HepG2 (cell line): ENCODE results near the gene SUSD4. TPM values are rescaled to one million over a fixed set of nuclear protein-coding genes. Genes with fewer than 3 reads are reported as not detected.
A peak's percentile ranks its signal among the peaks of the same experiment; 100 is the strongest.

Source experiments
- ATAC-seq: fragments of 200-7000 bp; cut with Tn5 transposase; 3 replicates; pipeline ENCODE4 v1.9.1; 2020; ENCODE audit warnings: mild to moderate bottlenecking, moderate library complexity
- BruUV-seq: library from RNA; stranded (reverse); fragments of 400-500 nt; replicated peaks from 2 replicates; lab custom pipeline; 2021; lab: Mats Ljungman, UMichigan
- CTCF ChIA-PET: fragments of 300-600 bp; formaldehyde crosslinking; extraction: SDS; loops from one replicate; lab custom pipeline; 2021; ENCODE audit warnings: low total read pairs, inconsistent platforms, low intra/inter-chr PET ratio; lab: Yijun Ruan, JAX
- POLR2A ChIA-PET: fragments of 350-600 bp; sonication (Branson Sonifier 250); formaldehyde crosslinking; loops from one replicate; lab custom pipeline; 2020; ENCODE audit warnings: antibody characterized with exemption, inconsistent platforms; lab: Yijun Ruan, JAX
- DNase-seq: peaks from one replicate; pipeline ENCODE4 v3.0.0-alpha.2; 2015; ENCODE audit warnings: low spot score
- FAIRE-seq: peaks from 3 replicates; lab custom pipeline; 2011; peaks lifted over from hg19 to GRCh38; lab: Jason Lieb, UNC
- H2AFZ ChIP-seq: one replicate; pipeline ENCODE4 v1.6.1; 2011; ENCODE audit warnings: low read length, inconsistent platforms
- H3K27ac ChIP-seq: fragments of 300-600 bp; 3 replicates; pipeline ENCODE4 v1.8.0; 2011; ENCODE audit warnings: mixed run types, mild to moderate bottlenecking, mixed read lengths, low read length, inconsistent platforms; ENCODE audit not compliant: insufficient read depth; ENCODE audit errors: extremely low read length
- H3K27me3 ChIP-seq, 2 experiments: fragments of 200-600 bp in 1 of 2; 2 replicates in 1 of 2; 3 replicates in 1 of 2; pipeline versions ENCODE4 v1.6.0 to v1.8.0; 2011; ENCODE audit warnings: low read length in 2 of 2, mild to moderate bottlenecking in 2 of 2, moderate library complexity in 2 of 2, inconsistent platforms in 1 of 2; ENCODE audit not compliant: insufficient read depth in 2 of 2, control insufficient read depth in 1 of 2
- H3K36me3 ChIP-seq, 2 experiments: fragments of 200-600 bp in 1 of 2; replicated peaks in 1 of 2; 2 replicates in 1 of 2; 3 replicates in 1 of 2; pipeline versions ENCODE4 v1.5.1 to v1.8.0; 2011; ENCODE audit warnings: low read length in 2 of 2, inconsistent platforms in 1 of 2; ENCODE audit not compliant: insufficient read depth in 2 of 2, control insufficient read depth in 1 of 2
- H3K4me1 ChIP-seq: 2 replicates; pipeline ENCODE4 v1.5.1; 2012; ENCODE audit warnings: low read length, inconsistent platforms; ENCODE audit not compliant: insufficient read depth
- H3K4me2 ChIP-seq: 2 replicates; pipeline ENCODE4 v1.6.0; 2011; ENCODE audit warnings: low read depth, low read length, inconsistent platforms
- H3K4me3 ChIP-seq, 3 experiments: fragments of 200-600 bp in 1 of 3; sonication (generic), shearing (Covaris generic) in 1 of 3; replicated peaks in 1 of 3; 2 replicates each; pipeline ENCODE4 v1.5.1; 2011 to 2016; ENCODE audit warnings: low read length in 3 of 3, inconsistent platforms in 2 of 3, low read depth in 2 of 3, mild to moderate bottlenecking in 2 of 3, control low read depth in 1 of 3, mixed read lengths in 1 of 3; ENCODE audit not compliant: insufficient read depth in 1 of 3
- H3K79me2 ChIP-seq: one replicate; pipeline ENCODE4 v1.6.1; 2011; ENCODE audit warnings: low read length, inconsistent platforms; ENCODE audit not compliant: insufficient read depth
- H3K9ac ChIP-seq: 2 replicates; pipeline ENCODE4 v1.6.0; 2011; ENCODE audit warnings: mild to moderate bottlenecking, low read depth, low read length, inconsistent platforms; ENCODE audit not compliant: insufficient read depth
- H3K9me3 ChIP-seq: 2 replicates; pipeline ENCODE4 v1.5.1; 2012; ENCODE audit warnings: mild to moderate bottlenecking, low read length
- H4K20me1 ChIP-seq: 2 replicates; pipeline ENCODE4 v1.6.0; 2011; ENCODE audit warnings: inconsistent platforms, mild to moderate bottlenecking, low read length, moderate library complexity; ENCODE audit not compliant: insufficient read depth
- CERS6 ChIP-seq: sonication (generic); formaldehyde crosslinking; IDR thresholded peaks from 2 replicates; pipeline ENCODE4 v1.5.0; 2020; ENCODE audit warnings: missing genetic modification reagents
- NFATC3 ChIP-seq: sonication (generic); formaldehyde crosslinking; IDR thresholded peaks from 2 replicates; pipeline ENCODE4 v1.5.1; 2020; ENCODE audit warnings: mild to moderate bottlenecking, missing genetic modification reagents
- SATB2 ChIP-seq: sonication (generic); formaldehyde crosslinking; IDR thresholded peaks from 2 replicates; pipeline ENCODE4 v1.5.0; 2020; ENCODE audit warnings: missing genetic modification reagents
- STAT5B ChIP-seq: sonication (generic); formaldehyde crosslinking; IDR thresholded peaks from 2 replicates; pipeline ENCODE4 v1.4.0; 2020; ENCODE audit warnings: missing genetic modification reagents
- YEATS2 ChIP-seq: sonication (generic); formaldehyde crosslinking; IDR thresholded peaks from 2 replicates; pipeline ENCODE4 v1.4.0; 2020; ENCODE audit warnings: missing genetic modification reagents, borderline replicate concordance
- ZBTB33 ChIP-seq: sonication (generic); formaldehyde crosslinking; IDR thresholded peaks from 2 replicates; pipeline ENCODE4 v1.4.0; 2020; ENCODE audit warnings: missing genetic modification reagents
- WGBS: methylation state at CpG from one replicate; pipeline ENCODE4 v1.1.6; 2017; ENCODE audit warnings: low lambda C conversion rate; 5-methylcytosine and 5-hydroxymethylcytosine counted together
- in situ Hi-C: cut with HindIII; loops from 2 replicates; pipeline ENCODE4 v1.10.0; 2017; ENCODE audit warnings: low pct_unique_long_range_greater_than_20kb; ENCODE audit not compliant: extremely low pct_ligation_motif_present
- intact Hi-C: fragments of 100-400 bp; cut with micrococcal nuclease; formaldehyde crosslinking; loops from one replicate; pipeline ENCODE4 v1.10.0; 2022; ENCODE audit not compliant: unreplicated experiment
- polyA plus RNA-seq, 8 experiments: library from polyadenylated mRNA; depleted of rRNA in 3 of 8; stranded (reverse) in 7 of 8; unstranded in 1 of 8; fragments of >200 nt; fragmentation: Illumina TruSeq in 4 of 8; extraction: Trizol in 4 of 8; gene quantifications; 2 replicates each; pipeline versions ENCODE4 v1.2.1 to v1.2.3, GENCODE V29; 2011 to 2016; ENCODE audit warnings: low read depth in 4 of 8, missing spikeins in 1 of 8, mixed read lengths in 1 of 8; ENCODE audit not compliant: insufficient read depth in 1 of 8
- total RNA-seq, 5 experiments: library from RNA; depleted of rRNA; stranded (reverse); fragments of >200 nt; fragmentation: Illumina TruSeq; extraction: Trizol; gene quantifications; 2 replicates each; pipeline ENCODE4 v1.2.3, GENCODE V29; 2016; ENCODE audit warnings: low read depth in 1 of 5

The SUSD4 gene
- total and polyA plus RNA-seq, 2 of the 13 experiments (the other 11 are each of a cell fraction or from before 2014, with no cell fraction given): not detected

- no peak overlapping the region for H3K9ac ChIP-seq
- H4K20me1 ChIP-seq: no peaks in the 10 kb centered on the region
- TF ChIP-seq STAT5B (no peak), ZBTB33 (peak; percentile 82), YEATS2 (CRISPR knock-in tag) (no peak)
- H3K9me3 ChIP-seq: no peaks in the 10 kb centered on the region
- H2AFZ ChIP-seq: no peak overlapping the region
- ATAC-seq (no peak), FAIRE-seq (no peak), DNase-seq (no peak)
- CTCF ChIA-PET: no interaction called here
- no peaks in the 10 kb centered on the region for H3K36me3 ChIP-seq
- H3K27ac ChIP-seq: no peak overlapping the region
- H3K79me2 ChIP-seq: no peaks in the 10 kb centered on the region
- H3K27me3 ChIP-seq: peaks cover 0 to 11% of the 10 kb centered on the region in 2 experiments; a peak in 3 of 5 replicates
- POLR2A ChIA-PET: no interaction called here
- no TSS peak for BruUV-seq
- 52% methylated on average over 10 of the region's 13 CpGs for WGBS
- intact Hi-C loops (no loop called here), in situ Hi-C loops (no loop called here)
- H3K4me3 ChIP-seq: no peak overlapping the region
- H3K4me1 ChIP-seq: no peaks in the 10 kb centered on the region
- no peak overlapping the region for H3K4me2 ChIP-seq
These were observed 139.5 kb downstream of the SUSD4 start for GRCh38 chr1:223224465-223224864.

- Histone ChIP-seq H3K36me3 (no peaks in the 10 kb centered on the region), H3K9ac (no peak overlapping the region), H3K79me2 (no peaks in the 10 kb centered on the region), H2AFZ (no peak overlapping the region), H3K27me3 (peaks cover 0 to 11% of the 10 kb centered on the region in 2 experiments; a peak in 3 of 5 replicates)
- no peak for FAIRE-seq
- CTCF ChIA-PET: no interaction called here
- no peak for DNase-seq
- TF ChIP-seq SATB2 (CRISPR knock-in tag) (no peak), NFATC3 (CRISPR knock-in tag) (no peak), CERS6 (no peak)
- TF ChIP-seq, all 625 proteins: peak for 0
- no peaks in the 10 kb centered on the region for H3K4me1 ChIP-seq
- no peak for ATAC-seq
- 40% methylated on average over 10 of the region's 26 CpGs for WGBS
- no peak overlapping the region for H3K4me3 ChIP-seq
- H3K4me2 ChIP-seq: no peak overlapping the region
- in situ Hi-C loops: no loop called here
- peaks cover 11% of the 10 kb centered on the region; the same call in 1 of the 2 replicates for H3K9me3 ChIP-seq
- no peaks in the 10 kb centered on the region for H4K20me1 ChIP-seq
- POLR2A ChIA-PET: no interaction called here
- BruUV-seq: no TSS peak
- intact Hi-C loops: no loop called here
- H3K27ac ChIP-seq: no peak overlapping the region
These were observed 140.6 kb downstream of the SUSD4 start for GRCh38 chr1:223223091-223223995.
